Adrenal gland (tissue), 19 donors: ENCODE data around the gene SMIM28. TPM values are rescaled to one million over a fixed set of nuclear protein-coding genes. Genes with fewer than 3 reads are reported as not detected.

Experiments
- DNase-seq, 7 donors: peaks; one replicate each; pipeline ENCODE4 v3.0.0-alpha.2; 2019 to 2020
- H3K27ac ChIP-seq, 5 donors: fragments of 200-600 bp; sonication (generic) in 4 of 5; 1 replicate in 3 of 5; 2 replicates in 2 of 5; pipeline versions ENCODE4 v1.5.1 to v1.8.0; 2016 to 2020; ENCODE audit warnings: mild to moderate bottlenecking in 1 of 5
- H3K27me3 ChIP-seq: fragments of 200-600 bp; 2 replicates; pipeline ENCODE4 v1.8.0; 2021
- H3K36me3 ChIP-seq, 2 donors: fragments of 200-600 bp; replicated peaks in 1 of 2; 1 replicate in 1 of 2; 2 replicates in 1 of 2; pipeline versions ENCODE4 v1.5.1 to v1.8.0; 2018 to 2022
- H3K4me1 ChIP-seq, 2 donors: fragments of 200-600 bp; replicated peaks in 1 of 2; 1 replicate in 1 of 2; 2 replicates in 1 of 2; pipeline versions ENCODE4 v1.5.1 to v1.8.0; 2018 to 2021
- H3K4me3 ChIP-seq, 4 donors: fragments of 200-600 bp; sonication (generic) in 3 of 4; one replicate each; pipeline ENCODE4 v1.5.1; 2016 to 2018
- H3K9me3 ChIP-seq, 3 donors: fragments of 200-600 bp; sonication (generic) in 1 of 3; replicated peaks in 1 of 3; 1 replicate in 2 of 3; 2 replicates in 1 of 3; pipeline versions ENCODE4 v1.5.1 to v1.8.0; 2016 to 2021
- POLR2A ChIP-seq, 2 donors: fragments of 450-650 bp; IDR thresholded peaks; one replicate each; pipeline ENCODE4 v1.6.1; 2017; ENCODE audit warnings: antibody characterized with exemption in 2 of 2, mild to moderate bottlenecking in 2 of 2, moderate library complexity in 1 of 2
- WGBS, 4 donors: extraction: QIAGEN DNeasy Blood & Tissue Kit in 2 of 4; methylation state at CpG; one replicate each; pipeline versions ENCODE4 v1.1.5 to v1.1.7; 2013 to 2017; 5-methylcytosine and 5-hydroxymethylcytosine counted together
- intact Hi-C, 2 donors: fragments of 100-400 bp; cut with DNase I; formaldehyde crosslinking; loops; one replicate each; pipeline versions ENCODE4 v1.14.1 to v1.15.0; 2022 to 2023
- long read RNA-seq, 10 donors: library from polyadenylated mRNA in 3 of 10; unstranded in 2 of 10; stranded (forward) in 1 of 10; transcript quantifications; one replicate each; pipeline ENCODE4 v2.0.0 and lab custom pipeline, GENCODE V29; 2021 to 2026
- polyA plus RNA-seq, 3 donors: library from polyadenylated mRNA; stranded (reverse); fragments of 200-250 nt in 2 of 3; fragments of 350-450 nt in 1 of 3; fragmentation: Illumina TruSeq in 1 of 3; extraction: RNeasy Lipid Tissue Mini Kit (QIAGEN cat#74804) in 1 of 3; gene quantifications; one replicate each; pipeline ENCODE4 v1.2.3, GENCODE V29; 2013 to 2014
- total RNA-seq, 9 donors: library from RNA; depleted of rRNA in 4 of 9; stranded (reverse); fragments of >200 nt in 4 of 9; fragments of 120-200 nt in 1 of 9; fragmentation: NEBNext Ultra II Directional in 1 of 9; extraction: Animal tissue kit (Norgen Biotek cat#: 25700) in 1 of 9; gene quantifications; one replicate each; pipeline versions ENCODE4 v1.1.0 to v1.2.4, GENCODE V29; 2013 to 2023
- TF ChIP-seq, protein P1 (sequence below), 6 experiments: fragments of 450-650 bp in 4 of 6; fragments of 200-600 bp in 2 of 6; sonication (generic) in 1 of 6; IDR thresholded peaks; 1 replicate in 5 of 6; 2 replicates in 1 of 6; pipeline versions ENCODE4 v1.5.1 to v1.8.0; 2016 to 2021; ENCODE audit warnings: antibody characterized with exemption in 6 of 6, mild to moderate bottlenecking in 2 of 6, moderate library complexity in 1 of 6
- donor health status: healthy with polysubstance abuse.
- donor health status: Bipolar disorder and iron deficiency.
- donor health status: DM: yes; HTN: yes; CAD: no.
- donor health status: DM: no; HTN: no; CAD: no.
- donor health status: DM: no; HTN: no; CAD: no.
- donor health status: DM: yes; HTN: yes; CAD: no.

The SMIM28 gene
- not detected for total RNA-seq
- not detected for polyA plus RNA-seq
- long read RNA-seq, donor 1 = 0 reads
- long read RNA-seq, donor 2 = 0 reads
- long read RNA-seq, donor 3 = 0 reads
- long read RNA-seq, donor 4 = 0 reads
- long read RNA-seq, donor 5 = 0 reads
- long read RNA-seq, donor 6 = 0 reads
- long read RNA-seq, donor 7 = 0 reads
- long read RNA-seq, donor 8 = 0 reads
- long read RNA-seq, donor 9 = 0 reads
- long read RNA-seq, donor 10 = 0 reads

- Histone ChIP-seq H3K27me3 (no peaks in the 10 kb centered on the region), H3K27ac (no peak within 1 kb of the TSS), H3K36me3 (no peaks in the 10 kb centered on the region), H3K9me3 (no peaks in the 10 kb centered on the region), H3K4me3 (no peak within 1 kb of the TSS), H3K4me1 (no peaks in the 10 kb centered on the region)
- DNase-seq = no peak
- 78 to 88% (median 85%) methylated on average over 3 to 6 of the region's 6 CpGs for WGBS, 4 donors
- intact Hi-C loops = no loop called here
- TF ChIP-seq POLR2A (IDR thresholded peaks at IDR 0.05) = no peak
- TF ChIP-seq, protein P1, sequence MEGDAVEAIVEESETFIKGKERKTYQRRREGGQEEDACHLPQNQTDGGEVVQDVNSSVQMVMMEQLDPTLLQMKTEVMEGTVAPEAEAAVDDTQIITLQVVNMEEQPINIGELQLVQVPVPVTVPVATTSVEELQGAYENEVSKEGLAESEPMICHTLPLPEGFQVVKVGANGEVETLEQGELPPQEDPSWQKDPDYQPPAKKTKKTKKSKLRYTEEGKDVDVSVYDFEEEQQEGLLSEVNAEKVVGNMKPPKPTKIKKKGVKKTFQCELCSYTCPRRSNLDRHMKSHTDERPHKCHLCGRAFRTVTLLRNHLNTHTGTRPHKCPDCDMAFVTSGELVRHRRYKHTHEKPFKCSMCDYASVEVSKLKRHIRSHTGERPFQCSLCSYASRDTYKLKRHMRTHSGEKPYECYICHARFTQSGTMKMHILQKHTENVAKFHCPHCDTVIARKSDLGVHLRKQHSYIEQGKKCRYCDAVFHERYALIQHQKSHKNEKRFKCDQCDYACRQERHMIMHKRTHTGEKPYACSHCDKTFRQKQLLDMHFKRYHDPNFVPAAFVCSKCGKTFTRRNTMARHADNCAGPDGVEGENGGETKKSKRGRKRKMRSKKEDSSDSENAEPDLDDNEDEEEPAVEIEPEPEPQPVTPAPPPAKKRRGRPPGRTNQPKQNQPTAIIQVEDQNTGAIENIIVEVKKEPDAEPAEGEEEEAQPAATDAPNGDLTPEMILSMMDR (IDR thresholded peaks at IDR 0.05) = no peak
Observed at GRCh38 chr6:138377844-138378243, at the start of gene SMIM28. SMIM28 (plus strand) TSS chr6:138377905; CDS start chr6:138378073, 168 bp downstream.

- intact Hi-C loops = no loop called here
- 37 to 56% (median 46%) methylated on average over 3 of the region's 3 CpGs for WGBS, 4 donors
- DNase-seq = no peak
- no peak overlapping the region for H3K27ac ChIP-seq
- no peak overlapping the region for H3K4me3 ChIP-seq
- no peaks in the 10 kb centered on the region for H3K4me1 ChIP-seq
- no peaks in the 10 kb centered on the region for H3K9me3 ChIP-seq
- H3K36me3 ChIP-seq = no peaks in the 10 kb centered on the region
- no peak for TF ChIP-seq POLR2A (IDR thresholded peaks at IDR 0.05)
- TF ChIP-seq, protein P1 (IDR thresholded peaks at IDR 0.05) = no peak
- no peaks in the 10 kb centered on the region for H3K27me3 ChIP-seq
Observed at GRCh38 chr6:138328210-138328609, 49.5 kb upstream of the SMIM28 start.

GRCh38 chr6:138330763-138331162 lies 46.9 kb upstream of the SMIM28 start:
- Histone ChIP-seq H3K27ac (no peak overlapping the region), H3K9me3 (no peaks in the 10 kb centered on the region), H3K27me3 (no peaks in the 10 kb centered on the region), H3K4me1 (no peaks in the 10 kb centered on the region), H3K4me3 (no peak overlapping the region), H3K36me3 (no peaks in the 10 kb centered on the region)
- no peak for DNase-seq
- WGBS, 4 donors = 71 to 97% (median 88%) methylated on average over 1 of the region's 1 CpG
- TF ChIP-seq, protein P1 (IDR thresholded peaks at IDR 0.05) = no peak
- no peak for TF ChIP-seq POLR2A (IDR thresholded peaks at IDR 0.05)
- intact Hi-C loops = no loop called here

GRCh38 chr6:138331444-138331843 lies 46.3 kb upstream of the SMIM28 start:
- Histone ChIP-seq H3K4me3 (no peak overlapping the region), H3K36me3 (no peaks in the 10 kb centered on the region), H3K27ac (no peak overlapping the region), H3K27me3 (no peaks in the 10 kb centered on the region), H3K9me3 (no peaks in the 10 kb centered on the region), H3K4me1 (no peaks in the 10 kb centered on the region)
- no peak for TF ChIP-seq POLR2A (IDR thresholded peaks at IDR 0.05)
- TF ChIP-seq, protein P1 (IDR thresholded peaks at IDR 0.05) = no peak
- intact Hi-C loops = no loop called here
- no peak for DNase-seq
- WGBS, 4 donors = 47 to 70% (median 65%) methylated on average over 1 of the region's 1 CpG
